ENCODE measurements around the gene MAML3.

GRCh38 chr4:140131675-140132229 is 22.2 kb downstream of the MAML3 start:
- TF ChIP-seq, protein P1, sequence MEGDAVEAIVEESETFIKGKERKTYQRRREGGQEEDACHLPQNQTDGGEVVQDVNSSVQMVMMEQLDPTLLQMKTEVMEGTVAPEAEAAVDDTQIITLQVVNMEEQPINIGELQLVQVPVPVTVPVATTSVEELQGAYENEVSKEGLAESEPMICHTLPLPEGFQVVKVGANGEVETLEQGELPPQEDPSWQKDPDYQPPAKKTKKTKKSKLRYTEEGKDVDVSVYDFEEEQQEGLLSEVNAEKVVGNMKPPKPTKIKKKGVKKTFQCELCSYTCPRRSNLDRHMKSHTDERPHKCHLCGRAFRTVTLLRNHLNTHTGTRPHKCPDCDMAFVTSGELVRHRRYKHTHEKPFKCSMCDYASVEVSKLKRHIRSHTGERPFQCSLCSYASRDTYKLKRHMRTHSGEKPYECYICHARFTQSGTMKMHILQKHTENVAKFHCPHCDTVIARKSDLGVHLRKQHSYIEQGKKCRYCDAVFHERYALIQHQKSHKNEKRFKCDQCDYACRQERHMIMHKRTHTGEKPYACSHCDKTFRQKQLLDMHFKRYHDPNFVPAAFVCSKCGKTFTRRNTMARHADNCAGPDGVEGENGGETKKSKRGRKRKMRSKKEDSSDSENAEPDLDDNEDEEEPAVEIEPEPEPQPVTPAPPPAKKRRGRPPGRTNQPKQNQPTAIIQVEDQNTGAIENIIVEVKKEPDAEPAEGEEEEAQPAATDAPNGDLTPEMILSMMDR (IDR thresholded peaks at IDR 0.05 in 8 of 11, conservative IDR thresholded peaks at IDR 0.05 in 3 of 11), result no peak
- no peak for TF ChIP-seq POLR2A (IDR thresholded peaks at IDR 0.05)

Measured in spleen (tissue), 7 donors.